M059J (cell line): Measurements from ENCODE around the gene PTPRN2. TPM values are rescaled to one million over a fixed set of nuclear protein-coding genes. Genes with fewer than 3 reads are reported as not detected.
"Not testable (repeated sequence)": the region's sequence is repeated elsewhere in the genome, so short reads cannot be mapped to it uniquely, and the experiment has no call there.

Experiments
- DNase-seq: peaks from one replicate; pipeline ENCODE4 v3.0.0-alpha.2; 2012; ENCODE audit warnings: low read depth
- total RNA-seq: library from RNA; depleted of rRNA; stranded (reverse); fragments of >200 nt; shearing (Covaris generic); gene quantifications from 2 replicates; pipeline ENCODE4 v1.2.3, GENCODE V29; 2014

PTPRN2 gene
- total RNA-seq, 1 experiment from 2014 or later, result 2.3 TPM

DNA sequence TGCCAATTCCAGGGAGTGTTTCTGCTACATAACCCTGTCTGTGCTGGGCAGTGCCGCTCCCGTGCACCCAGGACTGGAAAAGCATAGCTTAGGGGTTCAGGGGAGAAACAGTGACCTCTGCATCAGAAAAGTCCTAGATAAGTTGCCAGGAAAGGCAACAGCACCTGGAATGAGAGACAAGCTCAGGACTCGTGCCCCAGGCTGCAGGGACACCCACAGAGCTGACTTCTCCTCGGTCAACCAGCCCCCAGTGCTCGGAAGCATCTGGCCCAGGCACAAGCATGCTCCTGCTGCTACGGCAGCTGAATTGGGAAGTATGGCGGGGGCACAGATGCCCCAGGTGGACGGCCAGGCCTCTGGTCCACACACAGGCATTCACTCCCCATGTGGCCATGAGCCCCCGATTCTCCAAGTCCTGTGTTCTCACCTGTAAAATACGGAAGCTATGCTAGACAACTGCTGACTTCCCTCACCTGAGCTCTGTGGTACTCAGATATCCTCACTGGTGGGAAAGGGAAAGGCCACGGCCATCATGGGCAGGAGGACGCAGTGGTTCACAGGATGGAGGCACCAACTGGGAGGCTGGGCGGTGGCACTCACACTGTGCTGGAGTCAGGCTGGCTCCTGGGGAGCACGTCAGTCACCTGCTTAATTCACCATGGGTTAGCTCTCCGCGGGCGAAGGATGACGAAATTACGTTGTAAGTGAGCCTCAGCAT, 220.5 kb downstream of the PTPRN2 start:
- DNase-seq, result no peak

DNA sequence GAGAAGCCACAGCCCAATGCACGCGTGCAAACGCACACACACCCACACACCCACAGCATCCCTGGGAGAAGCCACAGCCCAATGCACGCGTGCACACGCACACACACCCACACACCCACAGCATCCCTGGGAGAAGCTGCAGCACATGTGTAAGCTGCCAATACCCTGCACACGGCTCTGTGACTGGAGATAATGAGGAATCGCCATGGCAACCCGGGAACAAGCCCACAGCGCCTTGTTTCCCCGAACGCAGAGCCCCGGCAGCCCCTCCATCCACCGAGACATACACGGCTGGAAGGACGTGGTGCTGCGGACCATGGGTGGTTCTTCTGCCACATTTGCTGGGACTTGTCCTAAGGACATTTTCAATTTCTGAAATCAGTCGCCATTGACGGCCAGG, 221.3 kb downstream of the PTPRN2 start:
- DNase-seq, result no peak

DNA sequence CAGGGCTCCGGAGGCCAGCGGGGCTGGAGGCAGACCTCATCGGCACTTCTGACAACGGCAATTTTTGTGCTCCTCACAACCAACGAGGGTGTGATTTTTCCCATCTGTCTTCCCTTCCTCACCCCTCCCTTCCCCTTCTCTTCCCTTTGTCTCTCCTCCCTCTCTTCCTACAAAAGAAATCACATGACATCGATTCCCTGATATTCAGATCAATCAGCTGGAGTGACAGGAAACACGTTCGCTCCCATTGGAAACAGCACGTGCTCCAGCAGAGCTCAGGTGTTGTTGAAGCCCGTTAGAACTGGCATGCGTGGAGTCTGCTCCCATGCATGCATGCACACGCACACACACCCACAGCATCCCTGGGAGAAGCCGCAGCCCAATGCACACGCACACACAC, 222.4 kb downstream of the PTPRN2 start:
- DNase-seq, result no peak

DNA sequence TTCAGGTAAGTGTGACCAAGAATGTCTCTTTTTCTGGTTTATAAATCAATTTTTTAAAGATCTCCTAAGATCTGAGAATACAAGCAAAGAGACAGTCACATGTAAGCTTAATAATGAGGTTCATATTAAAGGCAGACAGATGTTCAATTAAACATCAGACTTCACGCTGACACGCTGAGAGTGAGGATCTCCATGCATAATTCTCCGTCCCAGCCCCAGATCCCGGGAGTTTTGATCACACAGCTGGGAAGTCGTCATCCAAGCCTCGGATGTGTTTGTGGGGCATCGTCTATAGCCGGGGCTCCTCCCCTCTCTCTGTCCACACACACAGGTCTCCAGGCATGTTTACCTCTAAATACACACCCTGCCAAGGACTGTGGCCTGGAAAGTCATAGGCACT, 223.2 kb downstream of the PTPRN2 start:
- DNase-seq, result no peak

DNA sequence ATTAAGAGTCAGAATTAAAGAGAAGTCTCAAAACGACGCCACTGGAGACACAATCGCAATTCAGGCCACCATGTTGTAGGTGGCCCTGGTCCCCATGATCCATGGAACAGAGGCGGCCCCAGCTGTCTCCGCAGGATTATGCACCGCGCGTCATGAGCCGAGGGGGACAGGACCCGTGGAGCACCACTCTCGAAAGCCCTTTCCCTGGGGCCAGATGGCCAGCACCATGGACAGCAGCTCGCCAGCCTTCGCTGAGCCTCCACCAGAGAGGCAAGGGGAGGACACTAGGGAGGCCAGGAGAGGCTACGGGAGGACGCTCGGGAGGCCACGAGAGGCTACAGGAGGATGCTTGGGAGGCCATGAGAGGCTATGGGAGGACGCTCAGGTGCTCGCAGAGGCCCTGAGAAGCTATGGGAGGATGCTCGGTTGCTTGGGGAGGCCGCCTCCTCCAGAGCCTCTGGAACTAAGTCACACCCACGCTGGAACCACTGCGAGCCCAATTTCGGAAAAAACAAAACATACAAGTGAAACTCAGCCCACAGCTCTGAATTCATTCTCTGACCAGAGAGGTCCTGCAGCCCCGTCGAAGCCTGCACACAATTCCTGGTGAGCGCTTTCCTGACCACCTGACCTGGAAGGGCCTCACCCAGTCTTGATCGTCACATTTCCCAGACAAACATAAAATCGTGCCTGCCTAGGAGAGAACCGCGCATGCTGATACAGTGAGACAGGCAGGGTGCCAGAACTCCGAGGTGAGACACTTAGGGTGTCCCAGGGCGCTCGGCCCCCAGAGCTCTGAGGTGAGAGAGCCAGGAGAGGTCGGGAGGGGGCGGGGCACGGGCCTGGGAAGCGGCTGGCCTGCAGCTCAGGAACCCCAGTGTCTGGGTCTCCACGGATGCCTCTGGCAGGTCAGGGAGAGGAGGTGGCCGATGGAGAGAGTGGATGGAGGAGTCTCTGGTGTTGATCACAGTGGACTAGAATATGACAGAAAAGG, 224.4 kb downstream of the PTPRN2 start:
- DNase-seq, result no peak

DNA sequence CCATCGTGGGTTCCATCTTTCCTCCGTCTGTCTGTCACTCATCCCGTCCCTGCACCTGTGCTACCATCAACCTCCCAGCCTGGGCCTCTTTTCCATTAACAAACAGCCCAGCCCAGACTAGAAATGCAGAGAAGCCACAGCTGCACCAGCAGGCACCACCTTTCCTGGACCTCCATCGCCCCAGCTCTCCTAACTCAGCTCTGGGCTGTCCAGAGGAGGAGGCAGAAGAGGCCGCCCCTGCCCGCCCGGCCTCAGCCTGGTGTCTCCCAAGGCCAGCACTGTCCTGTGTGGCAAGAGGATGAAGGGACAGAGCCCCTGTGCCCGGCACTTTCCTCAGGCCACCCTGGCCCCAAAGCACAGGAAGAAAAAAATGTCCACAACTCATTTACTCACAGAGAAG, 225.6 kb downstream of the PTPRN2 start:
- no peak for DNase-seq

DNA sequence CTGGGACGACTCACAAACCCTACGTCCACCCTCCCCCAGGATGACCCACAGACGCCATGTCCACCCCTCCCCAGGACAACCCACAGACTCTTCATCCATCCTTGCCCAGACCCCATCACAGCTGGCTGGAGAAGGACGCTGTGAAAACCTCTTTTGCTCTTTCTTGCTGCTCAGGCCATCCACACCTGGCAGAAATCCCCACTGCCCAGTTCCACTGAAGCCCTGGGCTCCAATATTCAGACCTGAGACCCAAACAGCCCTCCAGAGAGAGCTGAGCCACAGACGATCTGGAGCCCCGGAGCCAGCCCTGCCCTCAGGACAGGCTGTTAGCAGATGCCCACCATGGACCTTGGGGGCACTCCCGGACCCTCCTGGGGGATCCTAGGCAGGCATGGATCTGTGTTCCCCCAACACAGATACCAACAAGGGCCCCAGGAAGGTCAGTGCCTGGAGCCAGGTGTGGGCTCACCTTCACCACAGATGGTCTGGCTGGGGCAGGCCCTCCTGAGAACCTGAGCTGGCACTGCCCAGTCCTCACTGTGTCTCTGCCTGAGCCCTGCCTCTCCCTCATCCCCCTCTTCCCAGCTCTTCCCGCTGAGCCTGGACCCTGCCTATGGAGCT, 226.2 kb downstream of the PTPRN2 start:
- DNase-seq, result no peak

DNA sequence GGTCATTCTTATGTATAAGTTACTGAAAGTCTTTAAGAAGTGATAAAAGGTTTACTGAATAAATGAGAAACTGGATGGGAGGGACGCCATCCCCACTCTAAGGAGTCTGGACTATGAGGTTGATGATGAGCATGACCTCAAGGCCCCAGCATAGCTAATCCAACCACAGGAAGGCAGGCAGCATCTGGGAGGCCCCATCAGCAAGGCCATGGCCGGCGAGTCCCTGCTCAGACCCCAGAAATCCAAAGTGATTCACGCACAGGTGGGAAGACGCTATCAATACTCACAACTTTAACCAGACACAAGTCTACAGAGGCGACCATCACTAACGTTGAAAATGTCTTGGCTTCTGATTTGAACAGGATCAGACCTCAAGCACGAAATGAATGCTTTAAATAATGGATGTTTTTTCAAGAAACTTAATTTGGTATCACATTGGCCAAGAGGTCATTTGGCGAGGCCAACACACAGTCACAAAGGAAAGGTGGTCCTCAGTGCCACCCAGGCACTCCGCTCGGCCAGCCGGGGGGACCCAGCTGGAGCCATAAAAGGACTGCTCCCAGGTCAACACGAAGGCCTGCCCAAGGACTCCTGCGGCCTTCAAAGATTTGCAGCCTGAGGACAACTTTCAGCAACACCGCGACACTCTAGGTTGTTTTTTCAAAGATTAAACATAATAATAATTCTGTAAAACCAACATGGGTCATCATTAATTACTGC, 228.5 kb downstream of the PTPRN2 start:
- DNase-seq, result no peak

DNA sequence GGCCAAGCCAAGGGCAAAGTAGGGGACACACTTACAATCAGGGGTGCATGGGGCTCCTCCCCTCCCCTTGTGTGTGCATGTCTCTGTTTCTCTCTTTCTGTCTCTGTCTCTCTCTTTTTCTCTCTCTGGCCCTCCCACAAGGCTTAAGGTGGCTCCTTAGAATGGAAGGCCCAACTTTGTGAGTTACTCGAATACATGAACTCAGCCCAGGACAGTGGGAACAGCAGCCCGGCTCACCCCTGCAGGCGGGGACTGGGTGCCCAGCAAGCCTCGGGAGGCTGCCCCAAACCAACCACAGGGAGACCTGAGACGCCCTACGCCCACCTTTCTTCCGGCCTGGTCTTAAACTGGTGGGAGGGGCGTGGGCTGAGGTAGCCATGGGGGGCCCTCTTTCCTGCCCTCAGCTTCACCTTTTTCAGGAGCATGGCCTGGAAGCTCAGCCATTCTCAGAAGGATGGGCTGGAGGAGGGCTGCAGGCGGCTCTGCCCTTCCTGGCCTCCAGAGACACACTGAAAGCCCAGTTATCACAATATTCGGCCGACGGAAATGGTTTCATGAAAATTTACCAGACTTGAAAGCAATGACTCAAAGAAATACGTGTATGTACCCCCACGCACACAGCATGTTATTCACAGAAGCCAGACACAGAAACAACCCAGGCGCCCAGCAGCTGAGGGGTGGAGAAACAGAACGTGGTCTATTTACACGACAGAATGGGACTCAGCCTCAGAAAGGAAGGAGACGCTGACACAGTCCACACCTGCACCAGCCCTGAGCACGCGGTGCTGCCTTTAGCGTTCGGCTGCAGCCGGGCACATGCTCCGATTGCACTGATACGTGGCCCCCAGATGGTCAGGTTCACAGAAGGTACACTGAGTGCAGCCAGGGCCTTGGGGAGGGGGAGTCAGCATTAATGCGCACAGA, 229.5 kb downstream of the PTPRN2 start:
- DNase-seq, result no peak

DNA sequence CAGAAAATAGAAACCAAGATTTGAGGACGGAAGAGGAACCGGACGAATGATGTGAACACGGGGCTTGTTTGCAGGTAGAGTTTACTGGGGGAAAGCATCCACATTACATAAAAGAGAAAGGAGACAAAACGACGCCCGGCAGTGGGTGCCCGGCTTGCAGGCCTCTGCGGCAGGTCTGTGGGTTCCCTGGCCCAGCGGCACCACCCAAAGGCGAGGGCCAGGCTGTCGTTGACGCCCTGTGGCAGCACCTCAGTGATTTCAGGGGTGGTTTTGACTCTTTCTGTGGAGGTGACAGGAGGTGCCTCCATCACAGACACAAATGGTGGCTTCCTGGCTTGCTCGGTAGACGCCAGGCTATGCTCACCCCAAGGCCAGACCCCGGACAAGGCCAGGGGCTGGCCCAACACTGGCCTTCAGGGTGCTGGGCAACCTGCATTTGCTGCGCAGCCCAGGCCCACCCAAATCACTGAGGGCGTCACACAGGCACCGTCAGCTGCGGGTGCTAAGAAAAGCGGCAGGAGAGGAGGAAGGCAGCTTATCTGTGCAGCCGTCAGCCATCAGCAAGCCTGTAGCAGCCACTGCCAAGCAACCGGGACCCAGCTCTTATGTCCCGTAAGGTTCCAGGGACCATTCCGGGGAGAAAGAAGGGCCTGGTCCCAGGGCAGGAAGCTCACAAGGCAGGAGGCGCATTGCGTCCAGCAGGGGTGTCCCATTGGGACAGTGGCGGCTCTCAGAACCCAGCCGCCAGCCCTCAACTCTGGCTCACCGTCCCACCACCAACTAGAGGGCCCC, 230.3 kb downstream of the PTPRN2 start:
- DNase-seq, result no peak

DNA sequence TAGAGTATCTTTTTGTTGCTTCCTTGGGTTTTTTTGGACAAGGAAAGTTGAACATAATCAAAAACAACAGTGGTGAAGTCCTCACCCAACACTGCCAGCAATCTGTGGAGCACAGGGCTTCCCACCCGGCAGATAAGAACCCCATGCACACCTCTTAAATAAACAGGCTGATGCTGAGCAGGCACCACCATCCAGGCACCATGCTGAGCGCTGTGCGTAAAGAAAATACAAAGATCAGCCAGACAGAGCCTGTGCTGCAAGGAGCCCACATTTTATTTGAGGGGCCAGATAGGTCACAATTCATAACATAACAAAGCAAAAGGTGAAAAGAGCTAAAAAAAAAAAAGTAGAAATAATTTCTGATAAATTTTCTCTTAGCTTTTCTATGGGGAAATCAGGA, 231.2 kb downstream of the PTPRN2 start:
- DNase-seq, result no peak

DNA sequence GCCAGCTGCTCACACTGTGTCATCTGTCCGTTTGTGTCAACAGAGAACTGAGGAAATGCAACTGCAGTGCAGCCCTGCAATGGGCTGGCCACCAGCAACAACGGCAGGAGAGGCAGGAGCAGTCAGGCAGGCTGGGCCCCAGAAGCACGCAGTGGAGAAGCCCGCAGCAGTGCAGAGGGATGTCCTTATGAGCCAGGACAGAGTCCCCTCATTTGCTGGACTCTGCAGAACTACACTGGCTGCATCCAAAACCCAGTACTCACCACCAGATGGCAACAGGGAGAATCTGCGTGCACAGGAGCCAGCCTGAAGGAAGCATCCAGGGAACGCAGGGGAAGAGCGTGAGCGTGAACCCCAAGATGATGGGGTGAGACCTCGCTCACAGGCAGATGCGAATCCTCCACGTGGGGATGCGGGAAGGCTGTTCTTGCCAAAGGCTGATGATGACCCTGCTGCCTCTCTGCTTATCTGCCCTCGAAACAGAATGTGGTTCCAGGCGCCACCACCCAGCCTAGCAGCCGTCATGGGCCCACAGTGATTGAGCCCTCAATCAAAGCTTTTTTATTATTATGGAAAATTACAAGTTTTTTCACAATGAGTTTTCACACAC, 232.1 kb downstream of the PTPRN2 start:
- DNase-seq, result no peak

DNA sequence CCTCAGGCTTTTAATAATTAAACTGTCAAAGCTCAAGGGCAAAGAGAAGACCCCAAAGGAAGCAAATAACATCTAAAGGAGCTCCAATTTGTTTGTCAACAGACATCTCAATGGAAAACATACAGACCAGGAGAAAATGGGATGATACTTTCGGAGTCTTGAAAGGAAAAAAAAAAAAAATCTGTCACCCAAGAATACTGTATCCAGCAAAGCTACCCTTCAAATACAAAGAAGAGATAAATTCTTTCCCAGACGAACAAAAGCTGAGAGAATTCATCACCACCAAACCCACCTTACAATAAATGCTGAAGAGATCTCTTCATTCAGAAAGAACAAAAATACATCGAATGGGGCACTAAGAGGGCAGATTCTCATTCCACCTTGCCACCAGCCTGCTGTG, 232.8 kb downstream of the PTPRN2 start:
- no peak for DNase-seq

DNA sequence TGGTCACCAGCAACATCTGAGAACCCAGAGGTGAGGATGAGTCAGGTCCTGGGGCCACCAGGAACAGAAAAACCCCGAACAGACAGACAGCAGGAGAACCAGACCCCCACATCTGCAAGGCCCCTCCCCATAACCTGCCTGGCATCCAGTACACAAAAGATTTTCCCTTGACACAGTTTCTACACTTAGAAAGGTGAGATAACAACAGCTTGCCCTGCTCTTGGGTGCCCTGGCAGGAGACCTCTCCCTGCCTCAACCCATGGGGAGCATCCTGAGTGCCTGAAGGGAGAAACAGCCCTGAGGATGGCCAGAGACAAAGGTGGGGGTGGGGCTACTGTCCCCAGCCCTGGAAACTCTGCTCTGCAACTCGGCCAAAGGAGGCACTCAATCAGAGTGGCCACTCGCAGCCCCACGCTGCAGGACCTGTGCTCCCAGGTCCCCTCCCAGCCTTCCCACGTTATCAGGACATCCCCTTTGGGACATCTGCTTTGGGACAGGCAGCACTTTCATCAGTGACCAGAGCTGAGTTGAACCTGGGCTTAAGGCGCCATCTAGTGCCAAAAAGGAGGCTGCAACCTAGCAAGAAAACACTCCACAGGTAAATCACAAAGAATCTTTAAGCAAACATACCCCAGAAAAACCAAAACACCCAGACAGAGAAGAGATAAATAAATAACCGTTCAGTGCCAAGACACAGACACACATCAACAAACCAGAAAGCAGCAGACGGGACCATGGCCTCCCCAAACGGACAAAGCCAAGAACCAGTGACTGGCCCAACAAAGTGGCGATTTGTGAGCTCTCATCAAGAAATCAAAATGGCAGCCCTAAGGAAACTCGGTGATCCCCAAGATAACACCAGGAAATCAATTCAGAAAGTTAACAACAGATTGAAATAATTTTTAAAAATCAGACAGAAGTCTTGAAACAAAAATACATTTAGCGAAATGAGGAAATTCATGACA, 233.7 kb downstream of the PTPRN2 start:
- no peak for DNase-seq

DNA sequence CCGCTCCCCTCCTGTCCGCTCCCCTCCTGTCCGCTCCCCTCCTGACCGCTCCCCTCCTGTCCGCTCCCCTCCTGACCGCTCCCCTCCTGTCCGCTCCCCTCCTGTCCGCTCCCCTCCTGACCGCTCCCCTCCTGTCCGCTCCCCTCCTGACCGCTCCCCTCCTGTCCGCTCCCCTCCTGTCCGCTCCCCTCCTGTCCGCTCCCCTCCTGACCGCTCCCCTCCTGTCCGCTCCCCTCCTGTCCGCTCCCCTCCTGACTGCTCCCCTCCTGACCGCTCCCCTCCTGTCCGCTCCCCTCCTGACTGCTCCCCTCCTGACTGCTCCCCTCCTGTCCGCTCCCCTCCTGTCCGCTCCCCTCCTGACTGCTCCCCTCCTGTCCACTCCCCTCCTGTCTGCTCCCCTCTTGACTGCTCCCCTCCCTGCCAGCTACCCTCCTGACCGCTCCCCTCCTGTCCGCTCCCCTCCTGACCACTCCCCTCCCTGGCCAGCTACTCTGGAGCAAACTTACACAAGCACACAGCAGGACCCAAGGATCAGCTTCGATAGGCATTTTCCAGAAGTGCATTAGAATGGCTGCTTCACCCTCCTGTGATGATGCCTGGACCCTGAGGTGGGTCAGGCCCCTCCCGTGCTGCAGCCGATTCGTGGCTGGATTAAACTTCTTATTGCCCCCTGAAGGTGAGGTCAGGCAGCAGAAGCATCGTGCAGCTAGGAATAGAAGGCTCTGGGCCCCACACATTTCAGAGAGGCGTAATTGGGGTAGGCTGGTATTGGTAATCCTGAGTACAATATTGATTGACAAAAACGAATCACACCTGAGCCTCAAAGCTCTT, 235.5 kb downstream of the PTPRN2 start:
- not testable (repeated sequence) for DNase-seq

DNA sequence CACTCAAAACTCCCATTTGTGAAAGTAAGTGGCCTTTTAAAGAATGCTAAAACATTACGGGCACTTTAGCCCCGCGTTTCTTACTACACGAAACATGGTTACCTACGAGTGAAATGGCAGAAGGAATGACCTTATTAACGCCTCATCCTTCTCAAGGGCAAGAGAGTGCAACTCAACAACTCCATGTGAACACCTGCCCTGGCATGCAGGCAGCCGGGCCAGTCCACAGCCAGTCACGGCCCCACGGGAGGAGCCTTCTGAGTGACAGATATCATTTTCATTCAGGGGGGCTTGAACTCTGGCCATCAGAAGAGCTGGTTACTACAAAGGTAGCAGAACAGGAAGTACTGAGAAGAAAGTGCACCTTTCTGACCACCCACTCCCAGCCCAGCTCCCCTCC, 236.1 kb downstream of the PTPRN2 start:
- DNase-seq, result no peak

DNA sequence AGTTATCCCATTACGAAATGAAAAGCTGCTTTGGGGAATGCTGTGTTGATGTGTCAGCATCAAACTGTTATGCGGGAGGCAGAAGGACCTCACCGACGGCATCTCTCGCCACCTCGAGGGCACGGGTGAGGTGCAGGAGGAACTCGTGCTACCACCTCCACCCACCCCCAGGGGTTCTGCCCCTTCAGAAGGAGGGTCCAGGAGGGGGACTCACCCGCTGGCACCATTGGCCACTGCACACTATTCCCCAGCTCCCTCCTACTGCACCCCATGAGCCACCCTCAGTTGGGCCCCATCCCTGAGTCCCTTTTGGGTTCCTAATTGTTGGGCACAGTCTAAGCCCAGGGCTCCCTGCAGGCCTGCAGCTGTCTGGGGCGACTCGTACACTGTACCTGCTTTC, 236.6 kb downstream of the PTPRN2 start:
- no peak for DNase-seq
